GM12873 (cell line): ENCODE measurements around the gene MPHOSPH10.

Source experiments
- TF ChIP-seq, protein P1 (sequence below): IDR thresholded peaks from 2 replicates; pipeline ENCODE4 v1.5.1; 2012; ENCODE audit warnings: low read depth, mild to moderate bottlenecking, moderate library complexity, low read length, control low read depth; ENCODE audit not compliant: insufficient read depth; ENCODE audit errors: missing control alignments

MPHOSPH10 gene

DNA sequence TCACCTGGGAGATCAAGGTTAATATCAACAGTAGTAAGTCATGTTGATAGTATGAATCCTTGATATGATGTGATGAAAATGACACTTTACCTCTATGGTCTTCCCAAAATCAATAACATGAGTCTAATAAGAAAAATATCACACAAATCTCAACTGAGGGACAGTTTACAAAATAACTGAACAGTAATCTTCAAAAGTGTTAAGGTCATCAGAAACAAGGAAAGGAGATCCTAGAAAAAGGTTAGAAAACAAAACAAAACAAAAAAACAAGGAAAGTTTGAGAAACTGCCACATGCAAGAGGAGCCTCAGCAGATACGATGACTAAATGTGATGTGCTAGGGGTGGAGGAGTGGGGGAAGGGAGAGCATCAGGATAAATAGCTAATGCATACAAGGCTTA is 16.6 kb upstream of the MPHOSPH10 start:
- TF ChIP-seq, protein P1, sequence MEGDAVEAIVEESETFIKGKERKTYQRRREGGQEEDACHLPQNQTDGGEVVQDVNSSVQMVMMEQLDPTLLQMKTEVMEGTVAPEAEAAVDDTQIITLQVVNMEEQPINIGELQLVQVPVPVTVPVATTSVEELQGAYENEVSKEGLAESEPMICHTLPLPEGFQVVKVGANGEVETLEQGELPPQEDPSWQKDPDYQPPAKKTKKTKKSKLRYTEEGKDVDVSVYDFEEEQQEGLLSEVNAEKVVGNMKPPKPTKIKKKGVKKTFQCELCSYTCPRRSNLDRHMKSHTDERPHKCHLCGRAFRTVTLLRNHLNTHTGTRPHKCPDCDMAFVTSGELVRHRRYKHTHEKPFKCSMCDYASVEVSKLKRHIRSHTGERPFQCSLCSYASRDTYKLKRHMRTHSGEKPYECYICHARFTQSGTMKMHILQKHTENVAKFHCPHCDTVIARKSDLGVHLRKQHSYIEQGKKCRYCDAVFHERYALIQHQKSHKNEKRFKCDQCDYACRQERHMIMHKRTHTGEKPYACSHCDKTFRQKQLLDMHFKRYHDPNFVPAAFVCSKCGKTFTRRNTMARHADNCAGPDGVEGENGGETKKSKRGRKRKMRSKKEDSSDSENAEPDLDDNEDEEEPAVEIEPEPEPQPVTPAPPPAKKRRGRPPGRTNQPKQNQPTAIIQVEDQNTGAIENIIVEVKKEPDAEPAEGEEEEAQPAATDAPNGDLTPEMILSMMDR = no peak

DNA sequence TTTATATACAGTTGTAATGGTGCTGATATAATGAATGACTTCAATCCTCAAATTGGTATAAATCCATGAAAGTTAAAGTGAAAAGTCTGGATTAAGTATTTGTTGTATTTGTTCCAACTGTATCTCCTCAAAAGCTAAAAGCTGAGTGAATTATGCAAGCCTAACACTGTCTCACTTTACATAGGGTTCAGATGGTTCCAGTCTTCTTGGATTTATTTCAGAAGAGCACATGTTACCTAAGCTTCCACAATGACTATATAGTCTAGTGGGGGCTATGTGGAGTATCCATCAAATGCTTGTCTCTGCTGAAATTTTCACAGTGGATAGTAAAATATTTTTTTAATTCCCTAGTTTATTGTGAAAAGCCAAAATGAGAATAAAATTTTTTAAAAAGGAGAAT is 13.4 kb upstream of the MPHOSPH10 start:
- TF ChIP-seq, protein P1 = no peak

DNA sequence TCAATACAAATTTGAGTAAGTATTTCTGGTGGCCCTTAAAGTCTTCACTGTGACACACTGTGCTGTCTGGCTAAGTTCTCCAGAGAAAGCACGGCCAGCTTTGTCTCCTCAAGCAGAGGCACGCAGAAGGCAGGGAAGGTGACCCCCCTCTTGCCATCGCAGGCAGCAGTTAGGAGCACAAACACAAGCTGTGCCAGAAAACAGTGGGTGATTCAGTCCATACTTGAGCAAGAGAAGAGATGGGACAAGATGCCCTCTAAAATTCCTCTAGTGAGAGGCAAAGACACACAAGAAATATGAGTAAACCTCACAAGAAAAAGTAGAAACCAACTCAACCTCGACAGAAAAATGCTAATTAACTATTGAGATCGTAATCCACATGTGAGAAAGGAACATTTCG is 10.2 kb upstream of the MPHOSPH10 start:
- TF ChIP-seq, protein P1 = no peak

DNA sequence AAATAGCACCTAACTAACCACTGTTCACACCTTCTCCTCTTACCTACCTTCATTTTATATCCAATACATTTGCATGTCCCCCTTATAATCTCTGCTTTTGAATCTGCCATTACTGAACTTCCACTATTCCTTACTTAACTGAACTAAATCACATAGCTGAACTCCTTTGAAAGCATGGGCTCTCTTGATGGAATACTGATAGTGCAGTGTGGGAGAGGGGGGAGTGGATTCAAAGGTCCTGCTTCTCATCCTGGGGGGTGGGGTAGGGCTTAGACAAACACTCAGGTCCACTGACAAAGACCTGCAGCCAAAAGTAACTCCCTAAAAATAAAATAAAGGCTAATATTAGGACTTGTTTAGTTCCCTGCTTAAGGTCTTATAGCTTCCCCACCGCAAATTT is 9.0 kb upstream of the MPHOSPH10 start:
- TF ChIP-seq, protein P1 = no peak

- TF ChIP-seq, protein P1 = no peak
These were observed 7.8 kb upstream of the MPHOSPH10 start for GRCh38 chr2:71122387-71123298.

DNA sequence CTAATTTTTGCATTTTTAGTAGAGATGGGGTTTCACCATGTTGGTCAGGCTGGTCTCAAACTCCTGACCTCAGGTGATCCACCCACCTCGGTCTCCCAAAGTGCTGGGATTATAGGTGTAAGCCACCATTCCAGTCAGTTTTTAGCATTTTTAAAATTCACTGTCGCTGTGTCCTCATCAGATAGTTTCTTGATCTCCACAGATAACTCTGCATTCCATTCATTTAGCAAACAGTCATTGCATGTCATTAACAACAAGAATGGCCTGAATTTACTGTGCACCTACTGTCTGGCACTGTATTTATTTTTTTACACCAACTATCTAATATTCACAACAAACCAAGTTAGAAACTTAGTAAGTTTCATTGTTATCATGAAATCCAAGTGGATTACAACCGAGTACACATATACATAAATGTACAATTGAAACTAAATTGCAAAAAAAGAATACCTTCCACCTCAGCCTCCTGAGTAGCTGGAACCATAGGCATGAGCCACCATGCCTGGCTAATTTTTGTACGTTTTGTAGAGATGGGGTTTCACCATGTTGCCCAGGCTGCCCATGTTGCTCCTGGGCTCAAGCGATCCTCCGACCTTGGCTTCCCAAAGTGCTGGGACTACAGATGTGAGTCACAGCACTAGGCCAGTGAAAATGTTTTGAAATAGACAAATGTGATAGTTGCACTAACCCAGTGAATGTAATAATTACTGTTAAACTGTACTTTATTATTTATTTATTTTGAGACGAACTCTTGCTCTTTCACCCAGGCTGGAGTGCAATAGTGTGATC is 4.7 kb upstream of the MPHOSPH10 start:
- TF ChIP-seq, protein P1 = no peak

DNA sequence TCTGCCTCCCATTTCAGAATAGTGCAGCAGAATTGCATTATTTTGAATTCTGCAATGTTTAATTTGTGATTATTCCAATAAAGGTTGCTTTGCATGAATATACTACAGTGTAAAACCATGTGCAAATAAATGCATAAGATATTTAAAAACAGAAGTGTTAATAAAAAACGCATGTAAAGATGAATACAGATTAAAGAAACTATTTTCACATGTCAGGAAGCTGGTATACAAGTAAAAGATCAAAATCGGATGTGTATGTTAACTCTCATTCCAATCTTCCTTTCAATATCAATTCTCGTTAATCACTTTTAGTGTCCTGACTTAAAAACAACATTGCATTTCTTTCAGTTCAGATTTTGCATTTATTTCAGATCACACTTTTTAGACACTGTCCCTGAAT is 3.5 kb upstream of the MPHOSPH10 start:
- TF ChIP-seq, protein P1 = no peak
